Measurements from ENCODE around the gene CYP17A1. TPM values are rescaled to one million over a fixed set of nuclear protein-coding genes. Genes with fewer than 3 reads are reported as not detected.

CYP17A1 gene
- total RNA-seq, 2 experiments from 2014 or later, result not detected

- intact Hi-C loops (cut with micrococcal nuclease), result no loop called here
- CTCF ChIA-PET, result interaction anchor here (0.7 kb wide), 1 partner anchor 53 kb away, joined by 3 read pairs; the partner anchor contains the start of gene WBP1L
- Mint-ChIP-seq H3K27ac (peak overlapping the region; percentile 49), H3K27me3 (no peaks in the 10 kb centered on the region), H3K4me1 (ENCODE audit: low read depth) (peaks cover 32% of the 10 kb centered on the region), H3K36me3 (peaks cover 16% of the 10 kb centered on the region), H3K9me3 (no peaks in the 10 kb centered on the region), H3K4me3 (no peak overlapping the region)
- peak; percentile 78 for DNase-seq
- POLR2A ChIA-PET, result no interaction called here
These were observed 40.6 kb downstream of the CYP17A1 start for GRCh38 chr10:102796407-102797176.

DNA sequence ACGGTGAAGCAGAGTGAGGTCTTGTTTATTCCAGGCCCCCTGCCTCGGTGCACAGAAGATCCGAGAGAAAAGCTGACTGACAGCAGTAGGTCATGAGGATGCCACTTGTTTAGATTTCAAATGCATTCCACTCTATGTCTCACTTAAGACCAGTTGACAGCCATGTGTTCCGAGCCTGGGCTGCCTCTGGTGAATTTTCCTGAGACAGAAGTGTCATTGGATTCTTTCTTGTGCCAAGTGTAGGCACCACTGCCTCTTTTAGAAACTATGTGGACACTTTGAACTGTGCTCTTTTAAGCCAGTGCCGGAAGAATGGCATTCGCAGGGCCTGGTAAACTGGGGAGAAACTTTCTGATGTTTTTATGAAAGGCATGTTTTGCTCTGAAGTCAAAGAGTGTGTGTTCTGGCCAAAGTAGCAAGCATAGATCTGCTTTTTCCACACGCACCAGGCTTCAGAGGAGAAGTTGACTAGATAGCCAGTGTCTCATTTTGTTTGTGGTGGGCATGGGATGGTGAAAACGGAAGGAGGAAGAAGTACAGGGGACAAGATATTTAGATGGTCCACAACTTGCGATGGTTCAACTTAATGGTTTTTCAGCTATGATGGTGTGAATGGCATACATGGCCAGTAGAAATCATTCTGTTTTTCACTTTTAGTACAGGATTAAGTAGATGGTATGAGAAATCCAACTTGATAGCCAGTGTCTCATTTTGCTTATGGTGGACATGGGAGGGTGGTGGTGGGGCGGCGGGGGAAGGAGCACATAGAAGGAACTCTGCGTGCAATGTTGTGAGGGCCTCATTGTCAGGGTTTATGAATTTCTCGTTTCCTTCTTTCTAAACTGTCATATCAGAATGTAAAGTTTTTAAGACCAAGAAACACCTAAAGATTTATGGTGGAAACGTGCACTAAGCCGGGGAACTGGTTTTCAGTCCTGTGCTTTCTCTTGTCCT lies 41.5 kb downstream of the CYP17A1 start:
- DNase-seq, result no peak
- intact Hi-C loops (cut with micrococcal nuclease), result no loop called here
- POLR2A ChIA-PET, result no interaction called here
- CTCF ChIA-PET, result interaction anchor here (0.7 kb wide), 1 partner anchor 52 kb away, joined by 3 read pairs; the partner anchor contains the start of gene WBP1L
- no peak overlapping the region for H3K4me3 Mint-ChIP-seq
- peaks cover 12% of the 10 kb centered on the region for H3K36me3 Mint-ChIP-seq
- H3K27ac Mint-ChIP-seq, result peak overlapping the region; percentile 18
- H3K9me3 Mint-ChIP-seq, result no peaks in the 10 kb centered on the region
- peaks cover 28% of the 10 kb centered on the region for H3K4me1 Mint-ChIP-seq (ENCODE audit: low read depth)
- H3K27me3 Mint-ChIP-seq, result no peaks in the 10 kb centered on the region

DNA sequence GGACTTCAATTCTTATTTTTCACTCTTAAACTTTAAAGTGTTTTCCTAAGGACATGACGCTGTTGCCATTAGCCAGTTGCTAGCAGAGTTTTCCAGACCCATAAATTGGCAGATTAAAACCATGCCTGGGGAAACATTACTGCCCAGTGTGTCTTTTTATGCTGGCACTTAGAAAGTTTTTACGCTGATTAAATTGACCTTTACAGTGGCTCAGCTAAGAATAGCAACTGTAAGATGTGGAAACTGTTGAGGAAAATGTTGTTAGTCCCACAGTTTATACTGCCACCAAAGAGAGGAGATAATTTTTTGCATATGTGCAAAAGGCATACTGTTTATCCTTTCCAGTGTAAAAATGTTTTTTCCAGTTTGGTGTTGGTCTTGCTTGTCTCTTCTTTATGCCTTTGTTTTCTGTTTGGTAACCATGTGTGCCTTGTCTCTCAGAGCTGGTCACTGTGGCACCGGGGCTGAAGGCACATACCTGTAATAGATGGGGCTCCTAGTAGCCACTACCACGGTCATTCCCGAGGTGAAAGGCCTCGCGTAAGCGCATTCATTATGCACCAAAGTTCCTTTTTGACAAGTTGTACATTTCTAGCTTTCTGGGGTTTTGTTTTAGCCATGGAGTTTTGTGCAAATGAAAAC lies 45.3 kb downstream of the CYP17A1 start:
- no peak for DNase-seq
- peaks cover 24% of the 10 kb centered on the region for H3K4me1 Mint-ChIP-seq (ENCODE audit: low read depth)
- H3K4me3 Mint-ChIP-seq, result no peak overlapping the region
- peaks cover 3% of the 10 kb centered on the region for H3K9me3 Mint-ChIP-seq
- H3K27me3 Mint-ChIP-seq, result no peaks in the 10 kb centered on the region
- intact Hi-C loops (cut with micrococcal nuclease), result no loop called here
- CTCF ChIA-PET, result interaction anchor here (1.1 kb wide), 1 partner anchor 230 kb away, joined by 3 read pairs; no protein-coding TSS in a partner anchor
- POLR2A ChIA-PET, result no interaction called here
- H3K27ac Mint-ChIP-seq, result no peak overlapping the region
- peaks cover 2% of the 10 kb centered on the region for H3K36me3 Mint-ChIP-seq

DNA sequence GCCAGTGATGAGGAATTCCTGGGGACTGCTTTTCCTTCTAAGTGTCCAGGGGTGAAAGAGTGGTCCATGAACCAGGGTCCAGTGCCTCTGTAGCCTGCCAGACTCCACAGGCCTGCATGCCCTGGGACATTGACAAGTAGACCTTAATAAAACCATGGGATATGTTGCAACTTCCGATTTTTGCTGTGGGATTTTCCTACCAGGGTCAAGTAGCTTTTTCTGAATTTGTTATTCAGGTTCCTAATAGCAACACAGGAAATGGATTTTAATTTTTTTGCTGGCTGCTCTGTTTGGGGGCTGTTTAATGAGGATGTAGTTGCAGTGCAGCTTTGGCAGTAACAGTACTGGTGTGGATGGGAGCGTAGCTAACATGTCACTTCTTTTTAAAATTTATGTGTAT lies 51.4 kb downstream of the CYP17A1 start:
- Mint-ChIP-seq H3K27me3 (no peaks in the 10 kb centered on the region), H3K27ac (no peak overlapping the region), H3K36me3 (peaks cover 2% of the 10 kb centered on the region), H3K9me3 (peaks cover 3% of the 10 kb centered on the region), H3K4me3 (no peak overlapping the region), H3K4me1 (ENCODE audit: low read depth) (peaks cover 28% of the 10 kb centered on the region)
- no peak for DNase-seq
- intact Hi-C loops (cut with micrococcal nuclease), result no loop called here
- ChIA-PET POLR2A (no interaction called here), CTCF (interaction anchor here (0.9 kb wide), 1 partner anchor 32 kb away, joined by 4 read pairs; no protein-coding TSS in a partner anchor)

DNA sequence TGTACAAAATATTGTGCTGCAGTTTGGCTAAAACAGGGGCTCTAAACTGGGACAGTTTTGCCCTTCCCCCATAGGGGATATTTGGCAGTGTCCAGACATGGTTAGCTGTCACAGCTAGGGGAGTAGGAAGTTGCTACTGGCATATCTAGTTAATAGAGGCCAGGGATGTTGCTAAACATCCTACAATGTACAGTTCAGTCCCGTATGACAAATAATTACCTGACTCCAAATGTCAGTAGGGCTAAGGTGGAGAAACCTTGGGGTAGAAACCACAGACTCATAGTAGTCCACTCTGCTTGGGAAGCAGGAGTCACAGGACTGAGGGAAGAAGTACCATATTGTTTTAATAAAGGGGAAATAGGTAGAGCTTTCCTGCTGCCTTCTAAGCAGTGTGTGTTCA lies 53.6 kb downstream of the CYP17A1 start:
- Mint-ChIP-seq H3K36me3 (peaks cover 8% of the 10 kb centered on the region), H3K27me3 (no peaks in the 10 kb centered on the region), H3K9me3 (no peaks in the 10 kb centered on the region), H3K4me1 (ENCODE audit: low read depth) (peaks cover 33% of the 10 kb centered on the region), H3K27ac (no peak overlapping the region), H3K4me3 (no peak overlapping the region)
- DNase-seq, result no peak
- intact Hi-C loops (cut with micrococcal nuclease), result no loop called here
- CTCF ChIA-PET, result no interaction called here
- POLR2A ChIA-PET, result no interaction called here

DNA sequence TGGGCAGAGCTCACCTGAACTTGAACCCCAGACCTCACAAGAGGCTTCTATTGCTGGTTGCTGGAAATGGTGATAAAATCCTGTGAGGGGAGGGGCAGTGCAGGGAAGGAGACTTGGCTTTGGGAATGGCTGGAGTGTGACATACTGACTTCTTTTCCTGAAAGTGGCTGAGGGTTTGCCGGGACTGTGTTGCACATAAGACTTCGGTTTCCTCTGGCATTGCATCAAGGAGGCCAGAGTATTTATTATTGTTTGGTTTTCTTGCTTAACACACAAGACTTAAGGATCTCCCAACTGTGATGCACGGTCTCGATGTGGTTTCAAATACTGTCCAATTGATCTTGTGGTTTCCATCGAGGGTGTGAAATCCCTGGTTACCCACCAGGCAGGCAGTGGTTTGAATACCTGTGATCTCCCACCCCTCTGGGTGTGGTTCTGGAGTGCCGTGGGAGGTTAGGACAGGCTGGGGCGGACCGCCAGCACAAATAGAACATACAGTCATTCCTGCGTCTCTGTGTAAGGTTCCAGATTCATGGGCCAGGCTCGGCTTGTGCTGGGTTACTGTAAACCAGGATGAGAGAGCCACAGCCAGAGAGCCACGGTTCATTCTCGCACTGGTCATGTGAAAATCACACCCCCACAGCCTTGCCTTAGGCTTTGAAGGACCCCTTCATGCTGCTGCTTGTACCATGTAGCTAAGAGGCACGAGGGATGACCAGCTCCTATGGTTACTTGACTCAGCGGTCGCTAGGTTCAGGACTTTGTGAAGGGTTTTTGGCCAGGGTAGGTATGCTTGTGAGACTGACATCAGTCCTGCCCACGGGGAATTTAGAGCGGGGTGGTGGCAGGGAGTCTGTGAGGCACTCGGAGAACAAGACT lies 54.3 kb downstream of the CYP17A1 start:
- intact Hi-C loops (cut with micrococcal nuclease), result no loop called here
- peaks cover 8% of the 10 kb centered on the region for H3K36me3 Mint-ChIP-seq
- POLR2A ChIA-PET, result no interaction called here
- CTCF ChIA-PET, result no interaction called here
- H3K27ac Mint-ChIP-seq, result no peak overlapping the region
- H3K9me3 Mint-ChIP-seq, result no peaks in the 10 kb centered on the region
- peaks cover 38% of the 10 kb centered on the region for H3K4me1 Mint-ChIP-seq (ENCODE audit: low read depth)
- H3K4me3 Mint-ChIP-seq, result no peak overlapping the region
- DNase-seq, result no peak
- H3K27me3 Mint-ChIP-seq, result no peaks in the 10 kb centered on the region

DNA sequence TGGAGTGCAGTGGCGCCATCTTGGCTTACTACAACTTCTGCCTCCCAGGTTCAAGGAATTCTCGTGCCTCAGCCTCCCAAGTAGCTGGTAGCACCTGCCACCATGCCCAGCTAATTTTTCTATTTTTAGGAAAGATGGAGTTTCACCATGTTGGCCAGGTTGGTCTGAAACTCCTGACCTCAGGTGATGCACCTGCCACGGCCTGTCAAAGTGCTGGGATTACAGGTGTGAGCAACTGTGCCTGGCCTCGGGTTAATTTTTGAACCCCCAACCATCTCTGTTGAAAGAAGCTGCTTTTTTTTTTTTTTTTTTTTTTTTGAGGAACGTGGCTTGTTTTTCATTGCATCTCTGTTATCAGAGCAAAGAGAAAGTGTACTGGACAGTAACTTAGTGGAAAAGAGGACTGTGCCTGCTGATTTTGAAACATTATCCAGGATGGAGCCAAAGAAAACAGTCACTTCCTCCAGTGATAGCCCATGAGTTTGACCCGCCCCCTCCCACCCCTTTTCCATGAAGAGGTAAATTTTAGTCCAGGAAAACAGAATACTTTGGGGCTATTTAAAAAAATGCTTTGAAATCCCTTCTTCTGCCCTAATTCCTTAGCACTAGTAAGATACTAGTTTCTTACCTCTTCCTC lies 55.2 kb downstream of the CYP17A1 start:
- Mint-ChIP-seq H3K27me3 (no peaks in the 10 kb centered on the region), H3K9me3 (no peaks in the 10 kb centered on the region), H3K27ac (no peak overlapping the region), H3K4me3 (no peak overlapping the region), H3K4me1 (ENCODE audit: low read depth) (peaks cover 39% of the 10 kb centered on the region), H3K36me3 (peaks cover 8% of the 10 kb centered on the region)
- intact Hi-C loops (cut with micrococcal nuclease), result no loop called here
- CTCF ChIA-PET, result no interaction called here
- no peak for DNase-seq
- POLR2A ChIA-PET, result no interaction called here

DNA sequence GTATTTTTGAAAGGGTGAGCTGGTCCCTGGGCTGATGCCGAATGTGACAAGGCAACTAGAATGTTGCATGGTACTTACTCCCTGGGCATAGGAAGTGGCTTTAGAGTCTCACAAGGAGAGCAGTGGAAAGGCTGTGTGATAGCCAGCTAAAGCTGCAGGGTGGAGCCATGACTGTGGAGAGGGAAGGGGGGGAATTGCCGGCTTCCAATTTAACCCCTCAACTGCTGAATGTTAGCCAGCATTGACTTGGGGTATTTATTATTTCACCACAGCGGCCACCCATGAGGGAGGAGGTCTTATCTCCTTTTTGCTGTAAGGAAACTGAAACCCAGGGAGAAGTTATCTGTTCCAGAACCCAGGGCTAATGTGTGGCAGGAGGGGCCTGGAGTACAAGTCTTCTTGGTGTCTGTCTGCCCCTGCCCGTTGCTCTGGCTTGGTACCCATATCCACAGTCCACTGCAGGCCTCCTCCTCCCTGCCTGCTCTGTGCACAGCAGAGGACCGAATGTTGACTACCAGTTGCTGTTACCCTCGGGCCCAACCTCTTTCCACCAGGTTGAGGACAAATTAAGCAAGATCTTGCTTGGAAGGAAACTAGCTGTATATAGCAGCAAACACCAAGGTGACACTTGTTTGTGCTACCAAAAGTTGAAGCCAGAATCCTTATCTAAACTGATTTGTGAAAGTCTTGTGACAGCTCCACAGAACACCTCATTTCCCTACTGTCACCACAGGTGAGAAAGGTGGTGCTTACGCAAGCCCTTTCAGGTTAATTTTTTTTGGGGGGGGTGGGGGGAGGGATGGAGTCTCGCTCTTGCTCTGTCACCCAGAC lies 55.9 kb downstream of the CYP17A1 start:
- Mint-ChIP-seq H3K9me3 (no peaks in the 10 kb centered on the region), H3K4me1 (ENCODE audit: low read depth) (peaks cover 40% of the 10 kb centered on the region), H3K27ac (no peak overlapping the region), H3K4me3 (no peak overlapping the region), H3K27me3 (no peaks in the 10 kb centered on the region), H3K36me3 (peaks cover 8% of the 10 kb centered on the region)
- intact Hi-C loops (cut with micrococcal nuclease), result no loop called here
- CTCF ChIA-PET, result no interaction called here
- POLR2A ChIA-PET, result no interaction called here
- no peak for DNase-seq

Data from activated CD4-positive, alpha-beta memory T cell treated with anti-CD3 and anti-CD28 coated beads for 36 hours (primary cell).